RWPE2 (cell line): ENCODE results near the gene F2R.

ENCODE experiments used
- ATAC-seq: fragments of 200-7000 bp; cut with Tn5 transposase; 3 replicates; pipeline ENCODE4 v1.9.1; 2021; ENCODE audit warnings: low read depth
- DNase-seq: peaks from one replicate; pipeline ENCODE4 v3.0.0-alpha.2; 2020; ENCODE audit warnings: low spot score
- H3K27ac ChIP-seq: fragments of 450-650 bp; 2 replicates; pipeline ENCODE4 v1.5.1; 2017; ENCODE audit warnings: mild to moderate bottlenecking; ENCODE audit not compliant: poor library complexity, severe bottlenecking
- H3K27me3 ChIP-seq: fragments of 250-450 bp; sonication (Bioruptor Pico); 2 replicates; pipeline ENCODE4 v1.5.1; 2021; ENCODE audit warnings: mild to moderate bottlenecking, moderate library complexity; ENCODE audit not compliant: insufficient read depth, poor library complexity, severe bottlenecking
- H3K36me3 ChIP-seq: fragments of 250-450 bp; sonication (Bioruptor Pico); 2 replicates; pipeline ENCODE4 v1.5.1; 2020; ENCODE audit warnings: low read depth, mild to moderate bottlenecking, moderate library complexity
- H3K4me1 ChIP-seq: fragments of 250-450 bp; sonication (Bioruptor Pico); 2 replicates; pipeline ENCODE4 v1.5.1; 2021; ENCODE audit warnings: mild to moderate bottlenecking, moderate library complexity; ENCODE audit not compliant: insufficient read depth, poor library complexity, severe bottlenecking
- H3K4me3 ChIP-seq: fragments of 250-450 bp; sonication (Bioruptor Pico); 2 replicates; pipeline ENCODE4 v1.5.1; 2021; ENCODE audit warnings: mild to moderate bottlenecking, moderate library complexity; ENCODE audit not compliant: severe bottlenecking
- H3K9me3 ChIP-seq: fragments of 250-450 bp; sonication (Bioruptor Pico); 2 replicates; pipeline ENCODE4 v1.5.1; 2021; ENCODE audit warnings: mild to moderate bottlenecking, moderate library complexity; ENCODE audit not compliant: severe bottlenecking
- TF ChIP-seq, protein P1 (sequence below): fragments of 450-650 bp; IDR thresholded peaks from one replicate; pipeline ENCODE4 v1.5.1; 2017; ENCODE audit warnings: mild to moderate bottlenecking, moderate library complexity; ENCODE audit not compliant: poor library complexity, severe bottlenecking

Gene F2R

DNA sequence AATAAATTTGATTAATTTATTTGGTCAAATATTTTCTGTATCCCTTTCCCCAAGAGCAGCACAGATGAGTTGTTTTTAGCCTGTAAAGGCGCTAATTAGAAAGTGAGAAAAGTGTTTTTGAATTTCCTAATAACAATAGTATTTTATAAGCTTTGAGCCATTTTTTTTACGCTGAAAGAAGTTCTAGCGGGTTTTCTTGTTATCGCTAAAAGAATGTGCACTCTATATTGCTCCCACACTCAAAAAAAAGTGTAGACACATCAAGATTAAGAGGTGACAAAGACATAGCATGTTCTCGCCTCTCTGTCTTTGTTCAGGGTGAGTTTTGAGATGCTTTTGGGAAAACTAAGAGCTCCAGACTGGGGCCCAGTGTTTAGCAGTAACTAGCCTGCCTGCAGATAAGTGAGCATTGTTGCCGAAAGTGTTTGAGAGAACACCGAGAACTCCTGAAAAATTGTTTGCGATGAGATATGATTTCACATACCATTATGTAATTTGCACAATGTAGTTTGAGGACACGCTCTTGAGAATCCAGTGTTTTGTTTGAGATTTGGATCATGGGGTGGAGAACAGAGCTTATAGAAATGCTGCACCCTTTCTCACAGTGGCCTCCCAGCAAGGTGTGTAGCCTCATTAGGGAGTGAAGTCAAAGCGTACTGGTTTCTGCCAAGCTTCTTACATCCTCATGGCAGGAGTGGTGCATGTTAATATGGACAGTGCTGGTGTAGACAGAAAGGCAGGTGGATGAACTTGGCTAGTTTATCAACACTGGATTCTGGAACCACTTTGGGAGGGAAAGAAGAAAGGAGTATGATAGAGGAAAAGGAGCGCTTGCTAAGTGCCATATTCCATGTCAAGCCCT, 1.5 kb downstream of the F2R start:
- no peaks in the 10 kb centered on the region for H3K9me3 ChIP-seq
- no peaks in the 10 kb centered on the region for H3K27me3 ChIP-seq
- H3K4me1 ChIP-seq = peaks cover 5% of the 10 kb centered on the region
- H3K4me3 ChIP-seq = peak overlapping the region; percentile 86
- no peak for DNase-seq
- no peaks in the 10 kb centered on the region for H3K36me3 ChIP-seq
- no peak for ATAC-seq
- TF ChIP-seq, protein P1, sequence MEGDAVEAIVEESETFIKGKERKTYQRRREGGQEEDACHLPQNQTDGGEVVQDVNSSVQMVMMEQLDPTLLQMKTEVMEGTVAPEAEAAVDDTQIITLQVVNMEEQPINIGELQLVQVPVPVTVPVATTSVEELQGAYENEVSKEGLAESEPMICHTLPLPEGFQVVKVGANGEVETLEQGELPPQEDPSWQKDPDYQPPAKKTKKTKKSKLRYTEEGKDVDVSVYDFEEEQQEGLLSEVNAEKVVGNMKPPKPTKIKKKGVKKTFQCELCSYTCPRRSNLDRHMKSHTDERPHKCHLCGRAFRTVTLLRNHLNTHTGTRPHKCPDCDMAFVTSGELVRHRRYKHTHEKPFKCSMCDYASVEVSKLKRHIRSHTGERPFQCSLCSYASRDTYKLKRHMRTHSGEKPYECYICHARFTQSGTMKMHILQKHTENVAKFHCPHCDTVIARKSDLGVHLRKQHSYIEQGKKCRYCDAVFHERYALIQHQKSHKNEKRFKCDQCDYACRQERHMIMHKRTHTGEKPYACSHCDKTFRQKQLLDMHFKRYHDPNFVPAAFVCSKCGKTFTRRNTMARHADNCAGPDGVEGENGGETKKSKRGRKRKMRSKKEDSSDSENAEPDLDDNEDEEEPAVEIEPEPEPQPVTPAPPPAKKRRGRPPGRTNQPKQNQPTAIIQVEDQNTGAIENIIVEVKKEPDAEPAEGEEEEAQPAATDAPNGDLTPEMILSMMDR = no peak
- H3K27ac ChIP-seq = no peak overlapping the region

DNA sequence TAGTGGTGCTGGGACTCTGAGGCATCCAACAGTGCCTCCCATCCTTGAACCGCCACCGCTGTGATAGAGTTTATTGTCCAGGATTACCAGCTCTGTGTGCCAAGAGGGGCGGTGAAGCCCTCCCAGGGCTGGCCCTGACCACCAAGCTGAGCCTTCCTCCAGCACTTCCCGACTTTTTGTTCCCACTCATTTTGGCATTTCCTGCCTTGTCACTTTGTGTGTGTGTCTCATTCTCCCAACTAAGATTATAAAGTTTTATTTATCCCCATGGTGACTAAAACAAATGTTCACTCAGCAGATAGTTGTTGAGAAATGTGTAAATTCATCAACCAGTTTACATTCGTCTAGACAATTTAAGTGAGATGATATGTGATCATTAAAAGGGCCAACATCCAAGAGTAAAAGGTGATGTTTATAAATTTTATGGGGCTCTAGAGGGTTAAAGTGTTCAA, 2.5 kb downstream of the F2R start:
- Histone ChIP-seq H3K4me3 (no peak overlapping the region), H3K27me3 (no peaks in the 10 kb centered on the region), H3K36me3 (no peaks in the 10 kb centered on the region), H3K4me1 (peaks cover 5% of the 10 kb centered on the region), H3K27ac (no peak overlapping the region), H3K9me3 (no peaks in the 10 kb centered on the region)
- ATAC-seq = no peak
- TF ChIP-seq, protein P1 = no peak
- DNase-seq = no peak

DNA sequence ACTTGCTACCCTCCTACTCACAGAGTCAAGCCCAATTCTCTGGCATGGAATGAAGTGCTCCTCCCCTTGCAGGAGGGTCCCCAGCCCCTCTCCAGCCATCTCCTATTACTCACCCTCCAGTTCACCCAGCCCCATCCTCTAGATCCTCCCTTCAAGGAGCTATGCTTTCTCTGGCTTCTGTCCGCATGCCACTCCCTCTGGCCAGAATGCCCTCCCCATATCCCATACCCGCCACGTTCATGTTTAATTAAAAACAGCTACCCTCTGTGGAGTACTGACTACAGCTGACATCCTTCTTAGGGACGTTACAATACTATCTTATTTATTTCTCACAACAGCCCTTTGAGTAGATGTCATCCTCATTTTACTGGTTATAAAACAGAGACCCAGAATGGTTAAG, 3.0 kb downstream of the F2R start:
- H3K36me3 ChIP-seq = no peaks in the 10 kb centered on the region

DNA sequence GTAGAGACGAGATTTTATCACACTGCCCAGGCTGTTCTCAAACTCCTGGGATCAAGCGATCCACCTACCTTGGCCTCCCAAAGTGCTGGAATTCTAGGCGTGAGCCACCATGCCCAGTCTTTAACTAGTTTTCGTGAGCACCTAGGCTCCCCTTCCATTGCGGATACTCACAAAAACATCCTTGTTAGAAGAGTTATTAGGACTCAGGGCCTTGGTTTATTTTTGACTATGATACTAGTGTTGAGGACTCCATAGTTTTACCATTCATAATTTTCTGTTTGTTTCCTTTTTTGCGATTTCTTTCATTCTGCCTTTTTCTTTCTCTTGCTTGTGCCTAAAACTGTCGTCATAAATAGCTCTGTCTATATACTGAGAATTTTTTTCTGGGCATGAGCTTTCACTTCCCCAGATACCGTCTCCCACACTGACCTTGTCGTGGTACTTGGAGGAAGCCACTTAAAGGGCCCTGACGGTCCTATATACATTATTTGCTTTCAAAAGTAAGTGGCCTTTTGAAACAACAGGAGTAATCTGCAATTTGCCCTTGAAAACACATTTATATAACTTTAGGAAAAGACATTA, 5.2 kb downstream of the F2R start:
- H3K9me3 ChIP-seq = no peaks in the 10 kb centered on the region
- no peak overlapping the region for H3K4me3 ChIP-seq
- H3K36me3 ChIP-seq = no peaks in the 10 kb centered on the region
- TF ChIP-seq, protein P1 = no peak
- ATAC-seq = no peak
- H3K27ac ChIP-seq = no peak overlapping the region
- DNase-seq = no peak
- peaks cover 5% of the 10 kb centered on the region for H3K4me1 ChIP-seq
- H3K27me3 ChIP-seq = no peaks in the 10 kb centered on the region

More for the DNA sequence above, 3.0 kb downstream of the F2R start:
- H3K4me3 ChIP-seq = no peak overlapping the region
- no peak overlapping the region for H3K27ac ChIP-seq
- H3K27me3 ChIP-seq = no peaks in the 10 kb centered on the region
- no peaks in the 10 kb centered on the region for H3K9me3 ChIP-seq
- DNase-seq (no peak), ATAC-seq (no peak)
- peaks cover 5% of the 10 kb centered on the region for H3K4me1 ChIP-seq
- TF ChIP-seq, protein P1 = no peak

DNA sequence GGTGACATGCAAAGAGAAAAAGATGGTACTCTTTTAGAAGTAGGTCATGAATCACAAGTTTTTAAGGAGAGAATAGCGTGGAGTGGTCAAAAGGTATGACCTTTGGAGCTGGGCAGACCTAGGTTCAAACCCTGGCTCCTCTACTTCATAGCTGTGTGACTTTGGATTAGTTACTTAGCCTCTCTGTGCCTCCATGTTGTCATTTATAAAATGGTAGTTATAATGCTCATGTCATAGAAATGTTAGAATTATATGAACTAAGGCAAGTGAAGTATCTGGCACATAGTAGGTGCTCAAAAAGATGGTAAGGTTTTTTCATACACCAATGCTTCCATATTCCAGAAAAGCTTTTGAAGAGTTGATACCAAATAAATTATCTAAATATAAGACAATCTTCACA, 7.3 kb downstream of the F2R start:
- TF ChIP-seq, protein P1 = no peak
- H3K27me3 ChIP-seq = no peaks in the 10 kb centered on the region
- peaks cover 2% of the 10 kb centered on the region for H3K9me3 ChIP-seq
- H3K36me3 ChIP-seq = no peaks in the 10 kb centered on the region
- no peaks in the 10 kb centered on the region for H3K4me1 ChIP-seq
- no peak overlapping the region for H3K4me3 ChIP-seq
- no peak overlapping the region for H3K27ac ChIP-seq
- DNase-seq (no peak), ATAC-seq (no peak)
